Hematopoietic multipotent progenitor cell treated with erythropoietin and hydrocortisone succinate and interleukin-3 and kit ligand, for 6 days (in vitro differentiated cells): Measurements from ENCODE around the gene DIRAS2.

Experiments used
- DNase-seq: peaks from one replicate; pipeline ENCODE4 v3.0.0-alpha.2; 2015

Gene DIRAS2

GRCh38 chr9:90611568-90611967 lies 31.1 kb downstream of the DIRAS2 start:
- DNase-seq, result no peak

GRCh38 chr9:90611121-90611520 lies 31.5 kb downstream of the DIRAS2 start:
- DNase-seq, result no peak

GRCh38 chr9:90607701-90608516 lies 34.7 kb downstream of the DIRAS2 start:
- no peak for DNase-seq

- no peak for DNase-seq
These were observed 42.6 kb downstream of the DIRAS2 start for GRCh38 chr9:90600029-90600428.

- no peak for DNase-seq
These were observed 44.4 kb downstream of the DIRAS2 start for GRCh38 chr9:90598191-90598590.

GRCh38 chr9:90593646-90594045 lies 49.0 kb downstream of the DIRAS2 start:
- DNase-seq, result no peak

GRCh38 chr9:90580576-90580975 lies 62.0 kb downstream of the DIRAS2 start:
- no peak for DNase-seq

- no peak for DNase-seq
These were observed 63.4 kb downstream of the DIRAS2 start for GRCh38 chr9:90579181-90579580.

- DNase-seq, result no peak
These were observed 64.4 kb downstream of the DIRAS2 start for GRCh38 chr9:90578126-90578815.

- DNase-seq, result peak; percentile 3
These were observed 73.1 kb downstream of the DIRAS2 start for GRCh38 chr9:90569511-90569910.

- DNase-seq, result no peak
These were observed 74.0 kb downstream of the DIRAS2 start for GRCh38 chr9:90568667-90569066.

- DNase-seq, result no peak
These were observed 80.4 kb downstream of the DIRAS2 start for GRCh38 chr9:90562229-90562628.
